DOHH2 (cell line): ENCODE results near the gene CDK5R1.

Experiments
- H3F3A ChIP-seq: fragments of 200-600 bp; sonication (generic), shearing (Covaris generic); 2 replicates; pipeline ENCODE4 v1.6.0; 2016; ENCODE audit warnings: antibody characterized with exemption, mild to moderate bottlenecking; ENCODE audit not compliant: control insufficient read depth, insufficient read depth
- H3K27ac ChIP-seq: fragments of 200-600 bp; sonication (generic); 2 replicates; pipeline ENCODE4 v1.5.1; 2014; ENCODE audit warnings: low read depth, mild to moderate bottlenecking, low read length, moderate library complexity
- H3K27me3 ChIP-seq: fragments of 200-600 bp; sonication (generic); 2 replicates; pipeline ENCODE4 v1.6.1; 2014; ENCODE audit warnings: mild to moderate bottlenecking, low read length, mixed read lengths; ENCODE audit not compliant: control insufficient read depth
- H3K36me3 ChIP-seq: fragments of 200-600 bp; sonication (generic); 2 replicates; pipeline ENCODE4 v1.6.1; 2014; ENCODE audit warnings: mild to moderate bottlenecking, low read length, moderate library complexity, mixed read lengths; ENCODE audit not compliant: control insufficient read depth
- H3K4me1 ChIP-seq: fragments of 200-600 bp; sonication (generic); 2 replicates; pipeline ENCODE4 v1.6.1; 2014; ENCODE audit warnings: mild to moderate bottlenecking, low read length, mixed read lengths; ENCODE audit not compliant: control insufficient read depth
- H3K4me2 ChIP-seq: fragments of 200-600 bp; sonication (generic); 2 replicates; pipeline ENCODE4 v1.6.0; 2014; ENCODE audit warnings: mild to moderate bottlenecking, low read length, moderate library complexity
- H3K4me3 ChIP-seq: fragments of 200-600 bp; sonication (generic); 2 replicates; pipeline ENCODE4 v1.5.1; 2014; ENCODE audit warnings: mild to moderate bottlenecking, low read length, mixed read lengths
- H3K79me2 ChIP-seq: fragments of 200-600 bp; sonication (generic); 2 replicates; pipeline ENCODE4 v1.6.1; 2014; ENCODE audit warnings: mild to moderate bottlenecking, low read length, mixed read lengths; ENCODE audit not compliant: control insufficient read depth
- H3K9me2 ChIP-seq: fragments of 200-600 bp; sonication (generic); replicated peaks from 2 replicates; pipeline ENCODE4 v1.6.1; 2014; ENCODE audit warnings: mild to moderate bottlenecking, low read length, mixed read lengths; ENCODE audit not compliant: control insufficient read depth
- H3K9me3 ChIP-seq: fragments of 200-600 bp; sonication (generic); 2 replicates; pipeline ENCODE4 v1.6.1; 2014; ENCODE audit warnings: antibody characterized with exemption, low read length, mixed read lengths; ENCODE audit not compliant: control insufficient read depth, insufficient read depth
- H4K20me1 ChIP-seq: fragments of 200-600 bp; sonication (generic); 2 replicates; pipeline ENCODE4 v1.6.0; 2014; ENCODE audit warnings: low read depth, mild to moderate bottlenecking, antibody characterized with exemption, low read length, moderate library complexity; ENCODE audit not compliant: control insufficient read depth, insufficient read depth
- CTCF ChIP-seq: fragments of 200-600 bp; sonication (generic); IDR thresholded peaks from one replicate; pipeline ENCODE4 v1.5.1; 2014; ENCODE audit warnings: antibody characterized with exemption, mild to moderate bottlenecking, low read depth, low read length; ENCODE audit not compliant: poor library complexity, severe bottlenecking
- EZH2phosphoT487 ChIP-seq: fragments of 200-600 bp; sonication (generic); IDR thresholded peaks from 2 replicates; pipeline ENCODE4 v1.6.1; 2017; ENCODE audit warnings: borderline replicate concordance, mild to moderate bottlenecking, antibody characterized with exemption, low read length, moderate library complexity, mixed read lengths

Gene CDK5R1

GRCh38 chr17:32504166-32504990 lies 17.6 kb downstream of the CDK5R1 start:
- TF ChIP-seq CTCF, result no peak
- no peak for TF ChIP-seq EZH2phosphoT487
- no peaks in the 10 kb centered on the region for H3K9me3 ChIP-seq
- no peak overlapping the region for H3K4me3 ChIP-seq
- no peaks in the 10 kb centered on the region for H3K79me2 ChIP-seq
- H3K9me2 ChIP-seq, result no peaks in the 10 kb centered on the region
- no peaks in the 10 kb centered on the region for H3F3A ChIP-seq
- H3K4me1 ChIP-seq, result peaks cover 17% of the 10 kb centered on the region
- H3K36me3 ChIP-seq, result no peaks in the 10 kb centered on the region
- peak overlapping the region; percentile 13 for H3K4me2 ChIP-seq
- H3K27me3 ChIP-seq, result peaks cover 11% of the 10 kb centered on the region; the same call in 1 of the 2 replicates
- no peaks in the 10 kb centered on the region for H4K20me1 ChIP-seq
- H3K27ac ChIP-seq, result peak overlapping the region; percentile 43

GRCh38 chr17:32508926-32509325 lies 22.1 kb downstream of the CDK5R1 start:
- Histone ChIP-seq H4K20me1 (no peaks in the 10 kb centered on the region), H3K36me3 (no peaks in the 10 kb centered on the region), H3K27ac (no peak overlapping the region), H3F3A (no peaks in the 10 kb centered on the region), H3K27me3 (peaks cover 20% of the 10 kb centered on the region), H3K4me1 (peaks cover 22% of the 10 kb centered on the region), H3K4me2 (no peak overlapping the region), H3K79me2 (no peaks in the 10 kb centered on the region), H3K4me3 (no peak overlapping the region), H3K9me2 (no peaks in the 10 kb centered on the region), H3K9me3 (no peaks in the 10 kb centered on the region)
- TF ChIP-seq EZH2phosphoT487 (no peak), CTCF (no peak)

GRCh38 chr17:32510466-32510865 lies 23.7 kb downstream of the CDK5R1 start:
- Histone ChIP-seq H3K27ac (no peak overlapping the region), H3K36me3 (no peaks in the 10 kb centered on the region), H3K4me1 (peaks cover 21% of the 10 kb centered on the region), H3K4me2 (no peak overlapping the region), H3K9me2 (no peaks in the 10 kb centered on the region), H4K20me1 (no peaks in the 10 kb centered on the region), H3F3A (no peaks in the 10 kb centered on the region), H3K27me3 (peaks cover 32% of the 10 kb centered on the region), H3K9me3 (no peaks in the 10 kb centered on the region), H3K4me3 (no peak overlapping the region), H3K79me2 (no peaks in the 10 kb centered on the region)
- TF ChIP-seq CTCF, result no peak
- TF ChIP-seq EZH2phosphoT487, result no peak
